ENCODE results near the gene KCTD2.
A peak's percentile ranks its signal among the peaks of the same experiment; 100 is the strongest.

Gene KCTD2

GRCh38 chr17:75033346-75034235, 13.4 kb upstream of the KCTD2 start:
- Histone ChIP-seq H3K9ac (ENCODE audit: low read depth, low read length, poor library complexity, severe bottlenecking) (peak overlapping the region; percentile 94), H3K9me3 (ENCODE audit: insufficient read depth, low read depth, low read length) (no peaks in the 10 kb centered on the region; the same call in 1 of the 2 replicates), H3K79me2 (ENCODE audit: insufficient read depth, low read length) (no peaks in the 10 kb centered on the region), H3K4me2 (ENCODE audit: low read depth, low read length, poor library complexity, severe bottlenecking) (peak overlapping the region; percentile 92), H4K20me1 (ENCODE audit: insufficient read depth, low read length, poor library complexity, severe bottlenecking) (no peaks in the 10 kb centered on the region), H2AFZ (ENCODE audit: low read length) (peak overlapping the region; percentile 92), H3K9me2 (replicated peaks; ENCODE audit: low read depth, low read length) (no peaks in the 10 kb centered on the region), H3K27me3 (ENCODE audit: insufficient read depth, low read length, poor library complexity, severe bottlenecking) (no peaks in the 10 kb centered on the region), H3K4me3 (ENCODE audit: low read length, poor library complexity, severe bottlenecking) (peak overlapping the region; percentile 88), H3K4me1 (ENCODE audit: insufficient read depth, low read length, poor library complexity, severe bottlenecking) (peaks cover 16% of the 10 kb centered on the region), H3K36me3 (ENCODE audit: insufficient read depth, low read length) (no peaks in the 10 kb centered on the region; the same call in 1 of the 2 replicates), H3F3A (ENCODE audit: low read depth) (peaks cover 4% of the 10 kb centered on the region; the same call in 1 of the 2 replicates)
- TF ChIP-seq EZH2phosphoT487 (IDR thresholded peaks at IDR 0.05; ENCODE audit: borderline replicate concordance) (no peak), CTCF (conservative IDR thresholded peaks at IDR 0.05; ENCODE audit: low read length) (no peak)

GRCh38 chr17:75034236-75034908, 12.7 kb upstream of the KCTD2 start:
- Histone ChIP-seq H3K4me1 (ENCODE audit: insufficient read depth, low read length, poor library complexity, severe bottlenecking) (peaks cover 16% of the 10 kb centered on the region), H4K20me1 (ENCODE audit: insufficient read depth, low read length, poor library complexity, severe bottlenecking) (no peaks in the 10 kb centered on the region), H3F3A (ENCODE audit: low read depth) (peaks cover 4% of the 10 kb centered on the region; the same call in 1 of the 2 replicates), H3K36me3 (ENCODE audit: insufficient read depth, low read length) (peaks cover 3% of the 10 kb centered on the region; the same call in 1 of the 2 replicates), H3K27me3 (ENCODE audit: insufficient read depth, low read length, poor library complexity, severe bottlenecking) (no peaks in the 10 kb centered on the region), H3K9ac (ENCODE audit: low read depth, low read length, poor library complexity, severe bottlenecking) (peak overlapping the region; percentile 94), H3K9me3 (ENCODE audit: insufficient read depth, low read depth, low read length) (no peaks in the 10 kb centered on the region; the same call in 1 of the 2 replicates), H3K9me2 (replicated peaks; ENCODE audit: low read depth, low read length) (no peaks in the 10 kb centered on the region), H3K79me2 (ENCODE audit: insufficient read depth, low read length) (no peaks in the 10 kb centered on the region), H2AFZ (ENCODE audit: low read length) (peak overlapping the region; percentile 96), H3K4me3 (ENCODE audit: low read length, poor library complexity, severe bottlenecking) (peak overlapping the region; percentile 88), H3K4me2 (ENCODE audit: low read depth, low read length, poor library complexity, severe bottlenecking) (peak overlapping the region; percentile 92)
- TF ChIP-seq CTCF (conservative IDR thresholded peaks at IDR 0.05; ENCODE audit: low read length) (peak; percentile 31), EZH2phosphoT487 (IDR thresholded peaks at IDR 0.05; ENCODE audit: borderline replicate concordance) (no peak)

DNA sequence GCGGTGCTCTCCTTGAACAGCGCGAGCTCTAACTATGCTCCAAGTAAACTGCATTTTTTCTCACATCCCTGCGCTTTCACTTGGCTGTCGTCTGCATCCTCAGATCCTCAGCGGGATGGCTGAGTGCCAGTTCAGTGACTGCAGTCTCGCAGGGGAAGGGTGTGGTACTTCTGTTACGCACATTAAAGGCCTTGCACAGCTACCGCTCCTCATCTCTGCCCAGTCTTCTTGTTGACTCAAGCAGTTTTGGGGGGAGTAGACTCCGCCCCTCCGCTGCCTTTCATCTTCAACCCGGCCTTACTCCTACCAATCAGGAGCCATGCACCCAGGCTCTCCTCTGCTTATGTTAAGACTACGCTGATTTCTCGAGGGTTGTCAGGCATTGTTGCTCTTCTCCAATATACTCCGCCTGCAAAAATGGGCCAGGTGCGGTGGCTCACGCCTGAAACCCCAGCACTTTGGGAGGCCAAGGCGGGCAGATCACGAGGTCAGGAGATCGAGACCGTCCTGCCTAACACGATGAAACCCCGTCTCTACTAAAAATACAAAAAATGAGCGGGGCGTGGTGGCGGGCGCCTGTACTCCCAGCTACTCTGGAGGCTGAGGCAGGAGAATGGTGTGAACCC, 10.3 kb upstream of the KCTD2 start:
- Histone ChIP-seq H3K9ac (ENCODE audit: low read depth, low read length, poor library complexity, severe bottlenecking) (no peak overlapping the region), H3K4me3 (ENCODE audit: low read length, poor library complexity, severe bottlenecking) (no peak overlapping the region), H3K4me2 (ENCODE audit: low read depth, low read length, poor library complexity, severe bottlenecking) (no peak overlapping the region)

More for the DNA sequence above, 10.3 kb upstream of the KCTD2 start:
- Histone ChIP-seq H3K79me2 (ENCODE audit: insufficient read depth, low read length) (no peaks in the 10 kb centered on the region), H3K27me3 (ENCODE audit: insufficient read depth, low read length, poor library complexity, severe bottlenecking) (no peaks in the 10 kb centered on the region), H2AFZ (ENCODE audit: low read length) (no peak overlapping the region), H3K4me1 (ENCODE audit: insufficient read depth, low read length, poor library complexity, severe bottlenecking) (peaks cover 16% of the 10 kb centered on the region), H4K20me1 (ENCODE audit: insufficient read depth, low read length, poor library complexity, severe bottlenecking) (no peaks in the 10 kb centered on the region), H3F3A (ENCODE audit: low read depth) (peaks cover 4% of the 10 kb centered on the region; the same call in 1 of the 2 replicates), H3K36me3 (ENCODE audit: insufficient read depth, low read length) (peaks cover 7% of the 10 kb centered on the region; the same call in 1 of the 2 replicates), H3K9me2 (replicated peaks; ENCODE audit: low read depth, low read length) (no peaks in the 10 kb centered on the region), H3K9me3 (ENCODE audit: insufficient read depth, low read depth, low read length) (no peaks in the 10 kb centered on the region)
- no peak for TF ChIP-seq EZH2phosphoT487 (IDR thresholded peaks at IDR 0.05; ENCODE audit: borderline replicate concordance)
- TF ChIP-seq CTCF (conservative IDR thresholded peaks at IDR 0.05; ENCODE audit: low read length) = no peak

Data from Loucy (cell line).